ENCODE data around the gene ZNF277. TPM values are rescaled to one million over a fixed set of nuclear protein-coding genes. Genes with fewer than 3 reads are reported as not detected.

The ZNF277 gene
- total RNA-seq, 1 experiment from 2014 or later, result 23.3 TPM

DNA sequence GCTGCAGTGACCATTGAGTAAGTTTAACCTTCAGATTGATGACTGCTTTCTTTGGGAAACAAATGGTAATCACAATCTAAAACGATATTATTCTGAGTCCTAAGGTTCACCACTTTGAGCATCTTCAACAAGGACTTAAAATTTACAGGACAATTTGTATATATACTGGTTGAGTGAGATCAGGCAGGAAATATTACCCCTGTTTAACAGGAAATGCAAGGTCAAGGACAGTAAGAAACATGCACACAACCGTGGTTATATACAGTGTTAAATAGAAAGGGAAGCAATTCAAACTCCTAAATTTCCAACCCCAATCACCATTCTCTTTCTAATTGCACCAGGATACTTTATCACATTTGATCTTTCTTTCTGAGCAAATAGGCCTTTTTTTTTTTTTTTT, 96.1 kb downstream of the ZNF277 start:
- intact Hi-C loops (cut with micrococcal nuclease; ENCODE audit: unreplicated experiment), result no loop called here
- no peaks in the 10 kb centered on the region for H3K36me3 ChIP-seq (ENCODE audit: low read depth)
- H3K27ac ChIP-seq, result no peak overlapping the region
- no peaks in the 10 kb centered on the region for H3K4me1 ChIP-seq (replicated peaks; ENCODE audit: insufficient read depth)
- TF ChIP-seq, protein P1, sequence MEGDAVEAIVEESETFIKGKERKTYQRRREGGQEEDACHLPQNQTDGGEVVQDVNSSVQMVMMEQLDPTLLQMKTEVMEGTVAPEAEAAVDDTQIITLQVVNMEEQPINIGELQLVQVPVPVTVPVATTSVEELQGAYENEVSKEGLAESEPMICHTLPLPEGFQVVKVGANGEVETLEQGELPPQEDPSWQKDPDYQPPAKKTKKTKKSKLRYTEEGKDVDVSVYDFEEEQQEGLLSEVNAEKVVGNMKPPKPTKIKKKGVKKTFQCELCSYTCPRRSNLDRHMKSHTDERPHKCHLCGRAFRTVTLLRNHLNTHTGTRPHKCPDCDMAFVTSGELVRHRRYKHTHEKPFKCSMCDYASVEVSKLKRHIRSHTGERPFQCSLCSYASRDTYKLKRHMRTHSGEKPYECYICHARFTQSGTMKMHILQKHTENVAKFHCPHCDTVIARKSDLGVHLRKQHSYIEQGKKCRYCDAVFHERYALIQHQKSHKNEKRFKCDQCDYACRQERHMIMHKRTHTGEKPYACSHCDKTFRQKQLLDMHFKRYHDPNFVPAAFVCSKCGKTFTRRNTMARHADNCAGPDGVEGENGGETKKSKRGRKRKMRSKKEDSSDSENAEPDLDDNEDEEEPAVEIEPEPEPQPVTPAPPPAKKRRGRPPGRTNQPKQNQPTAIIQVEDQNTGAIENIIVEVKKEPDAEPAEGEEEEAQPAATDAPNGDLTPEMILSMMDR (conservative IDR thresholded peaks at IDR 0.05), result no peak
- TF ChIP-seq EZH2 (IDR thresholded peaks at IDR 0.05; ENCODE audit: low read depth), result no peak
- no TSS peak for BruUV-seq (replicated peaks)
- H3K27me3 ChIP-seq (ENCODE audit: insufficient read depth, low read depth), result no peaks in the 10 kb centered on the region
- no peaks in the 10 kb centered on the region for H3K79me2 ChIP-seq (ENCODE audit: low read depth)
- H3K9me3 ChIP-seq (ENCODE audit: insufficient read depth, low read depth), result no peaks in the 10 kb centered on the region
- ChIA-PET POLR2A (ENCODE audit: unreplicated experiment) (no interaction called here), CTCF (interaction anchor here (0.7 kb wide), 1 partner anchor 310 kb away, joined by 6 read pairs; no protein-coding TSS in a partner anchor)
- H4K20me1 ChIP-seq (ENCODE audit: insufficient read depth), result no peaks in the 10 kb centered on the region
- H3K9me2 ChIP-seq (ENCODE audit: insufficient read depth), result no peaks in the 10 kb centered on the region; the same call in 1 of the 2 replicates
- H2AFZ ChIP-seq, result no peak overlapping the region
- H3F3A ChIP-seq (ENCODE audit: insufficient read depth, low read depth), result no peaks in the 10 kb centered on the region
- H3K4me2 ChIP-seq, result no peak overlapping the region
- no peak overlapping the region for H3K4me3 ChIP-seq
- DNase-seq, result no peak

DNA sequence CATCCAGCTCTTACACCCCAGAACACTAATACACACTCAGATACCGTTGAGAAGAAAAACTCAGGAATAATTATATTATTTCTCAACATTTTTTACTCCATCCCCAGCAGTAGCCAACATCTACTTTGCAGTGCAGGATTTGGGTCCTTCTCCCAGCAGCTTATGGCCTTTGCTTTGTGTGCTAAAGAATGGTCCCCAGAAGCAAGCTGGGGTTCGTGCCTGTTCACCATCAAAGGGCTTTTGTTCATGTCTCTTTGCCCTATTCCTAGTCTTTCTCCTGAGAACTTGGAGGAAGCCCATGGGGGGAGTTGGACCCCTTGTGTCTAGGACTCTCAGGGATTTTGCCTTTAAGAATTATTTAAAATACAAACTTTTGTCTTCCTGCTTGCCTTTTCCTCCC, 100.4 kb downstream of the ZNF277 start:
- POLR2A ChIA-PET (ENCODE audit: unreplicated experiment), result no interaction called here
- no TSS peak for BruUV-seq (replicated peaks)
- intact Hi-C loops (cut with micrococcal nuclease; ENCODE audit: unreplicated experiment), result no loop called here
- H3K79me2 ChIP-seq (ENCODE audit: low read depth), result no peaks in the 10 kb centered on the region
- H3K27ac ChIP-seq, result no peak overlapping the region
- no peaks in the 10 kb centered on the region; the same call in 1 of the 2 replicates for H3K9me2 ChIP-seq (ENCODE audit: insufficient read depth)
- H3K27me3 ChIP-seq (ENCODE audit: insufficient read depth, low read depth), result no peaks in the 10 kb centered on the region
- DNase-seq, result no peak
- H3K36me3 ChIP-seq (ENCODE audit: low read depth), result no peaks in the 10 kb centered on the region
- TF ChIP-seq, protein P1 (conservative IDR thresholded peaks at IDR 0.05), result no peak
- no peak for TF ChIP-seq EZH2 (IDR thresholded peaks at IDR 0.05; ENCODE audit: low read depth)
- no peaks in the 10 kb centered on the region for H3F3A ChIP-seq (ENCODE audit: insufficient read depth, low read depth)
- H3K4me3 ChIP-seq, result no peak overlapping the region
- H3K4me2 ChIP-seq, result no peak overlapping the region
- no peaks in the 10 kb centered on the region for H4K20me1 ChIP-seq (ENCODE audit: insufficient read depth)
- H3K4me1 ChIP-seq (replicated peaks; ENCODE audit: insufficient read depth), result no peaks in the 10 kb centered on the region
- no peaks in the 10 kb centered on the region for H3K9me3 ChIP-seq (ENCODE audit: insufficient read depth, low read depth)
- no peak overlapping the region for H2AFZ ChIP-seq
- CTCF ChIA-PET, result no interaction called here

DNA sequence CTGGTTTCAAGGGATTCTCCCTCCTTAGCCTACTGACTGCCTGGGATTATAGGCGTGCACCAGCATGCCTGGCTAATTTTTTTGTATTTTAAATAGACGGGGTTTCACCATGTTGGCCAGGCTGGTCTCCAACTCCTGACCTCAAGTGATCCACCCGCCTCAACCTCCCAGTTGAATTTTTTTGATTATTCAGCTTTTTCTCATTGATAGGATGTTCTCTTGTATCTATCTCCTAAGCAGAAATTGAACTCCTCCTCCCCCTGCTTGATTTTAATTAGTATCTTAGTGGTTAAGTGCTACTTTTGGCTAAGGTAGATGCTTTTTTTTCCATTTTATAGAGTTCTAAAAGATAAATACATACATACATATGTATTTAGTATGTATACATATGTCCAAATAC, 101.0 kb downstream of the ZNF277 start:
- Histone ChIP-seq H3K9me2 (ENCODE audit: insufficient read depth) (no peaks in the 10 kb centered on the region; the same call in 1 of the 2 replicates), H3K9me3 (ENCODE audit: insufficient read depth, low read depth) (no peaks in the 10 kb centered on the region), H3K36me3 (ENCODE audit: low read depth) (no peaks in the 10 kb centered on the region), H3F3A (ENCODE audit: insufficient read depth, low read depth) (no peaks in the 10 kb centered on the region), H3K27ac (no peak overlapping the region), H3K27me3 (ENCODE audit: insufficient read depth, low read depth) (no peaks in the 10 kb centered on the region), H3K4me2 (no peak overlapping the region), H3K4me3 (no peak overlapping the region), H3K4me1 (replicated peaks; ENCODE audit: insufficient read depth) (no peaks in the 10 kb centered on the region), H4K20me1 (ENCODE audit: insufficient read depth) (no peaks in the 10 kb centered on the region), H2AFZ (no peak overlapping the region), H3K79me2 (ENCODE audit: low read depth) (no peaks in the 10 kb centered on the region)
- TF ChIP-seq EZH2 (IDR thresholded peaks at IDR 0.05; ENCODE audit: low read depth), result no peak
- TF ChIP-seq, protein P1 (conservative IDR thresholded peaks at IDR 0.05), result no peak
- DNase-seq, result no peak
- no TSS peak for BruUV-seq (replicated peaks)
- POLR2A ChIA-PET (ENCODE audit: unreplicated experiment), result no interaction called here
- CTCF ChIA-PET, result no interaction called here
- intact Hi-C loops (cut with micrococcal nuclease; ENCODE audit: unreplicated experiment), result no loop called here
